Neural progenitor cell (in vitro differentiated cells): Measurements from ENCODE around the gene RCAN3. TPM values are rescaled to one million over a fixed set of nuclear protein-coding genes. Genes with fewer than 3 reads are reported as not detected.

Experiments used
- DNase-seq: peaks from one replicate; pipeline ENCODE4 v3.0.0-alpha.2; 2016; ENCODE audit warnings: low spot score
- H2AFZ ChIP-seq: fragments of 200-600 bp; sonication (generic); replicated peaks from 2 replicates; pipeline ENCODE4 v1.6.1; 2016; ENCODE audit warnings: antibody characterized with exemption
- H3F3A ChIP-seq: fragments of 200-600 bp; sonication (generic); 2 replicates; pipeline ENCODE4 v1.6.1; 2016; ENCODE audit warnings: antibody characterized with exemption, low read depth
- H3K27ac ChIP-seq: fragments of 200-600 bp; sonication (generic); 2 replicates; pipeline ENCODE4 v1.5.1; 2016; ENCODE audit warnings: mild to moderate bottlenecking
- H3K27me3 ChIP-seq: fragments of 200-600 bp; sonication (generic); 2 replicates; pipeline ENCODE4 v1.6.1; 2016; ENCODE audit warnings: mild to moderate bottlenecking, moderate library complexity
- H3K36me3 ChIP-seq: fragments of 200-600 bp; sonication (generic); 2 replicates; pipeline ENCODE4 v1.5.1; 2016
- H3K4me1 ChIP-seq: fragments of 200-600 bp; sonication (generic); 2 replicates; pipeline ENCODE4 v1.6.1; 2016; ENCODE audit warnings: mixed run types
- H3K4me2 ChIP-seq: fragments of 200-600 bp; sonication (generic); 2 replicates; pipeline ENCODE4 v1.6.1; 2016
- H3K4me3 ChIP-seq: fragments of 200-600 bp; sonication (generic); 2 replicates; pipeline ENCODE4 v1.5.1; 2016
- H3K79me2 ChIP-seq: fragments of 200-600 bp; sonication (generic); 2 replicates; pipeline ENCODE4 v1.6.1; 2016; ENCODE audit warnings: low read depth
- H3K9ac ChIP-seq: fragments of 200-600 bp; sonication (generic); 2 replicates; pipeline ENCODE4 v1.6.1; 2016
- H3K9me3 ChIP-seq: fragments of 200-600 bp; sonication (generic); 2 replicates; pipeline ENCODE4 v1.5.1; 2016; ENCODE audit warnings: low read depth
- H4K20me1 ChIP-seq: fragments of 200-600 bp; sonication (generic); 2 replicates; pipeline ENCODE4 v1.6.1; 2016; ENCODE audit warnings: low read depth
- H3K27ac Mint-ChIP-seq: 3 replicates; pipeline ENCODE4 v1.8.0; 2021; ENCODE audit warnings: mixed read lengths
- H3K27me3 Mint-ChIP-seq: 2 replicates; pipeline ENCODE4 v1.8.0; 2022; ENCODE audit warnings: low read depth, mild to moderate bottlenecking, inconsistent platforms, moderate library complexity, mixed read lengths; ENCODE audit not compliant: insufficient read depth
- H3K36me3 Mint-ChIP-seq: 3 replicates; pipeline ENCODE4 v1.8.0; 2021; ENCODE audit warnings: mixed read lengths
- H3K4me1 Mint-ChIP-seq: 3 replicates; pipeline ENCODE4 v1.8.0; 2021; ENCODE audit warnings: mixed read lengths
- H3K4me3 Mint-ChIP-seq: 3 replicates; pipeline ENCODE4 v1.8.0; 2021; ENCODE audit warnings: mild to moderate bottlenecking, moderate library complexity, mixed read lengths
- H3K9me3 Mint-ChIP-seq: 3 replicates; pipeline ENCODE4 v1.8.0; 2020; ENCODE audit warnings: mixed read lengths
- EZH2 ChIP-seq: fragments of 200-600 bp; sonication (generic); IDR thresholded peaks from 2 replicates; pipeline ENCODE4 v1.6.1; 2017; ENCODE audit warnings: antibody characterized with exemption, mild to moderate bottlenecking, moderate library complexity
- EZH2phosphoT487 ChIP-seq: fragments of 200-600 bp; sonication (generic); IDR thresholded peaks from 2 replicates; pipeline ENCODE4 v1.6.1; 2017; ENCODE audit warnings: antibody characterized with exemption
- total RNA-seq: library from RNA; depleted of rRNA; stranded (reverse); fragments of >200 nt; gene quantifications from 2 replicates; pipeline ENCODE4 v1.2.3, GENCODE V29; 2015; ENCODE audit warnings: low replicate concordance
- TF ChIP-seq, protein P1 (sequence below): fragments of 200-600 bp; sonication (generic); IDR thresholded peaks from 2 replicates; pipeline ENCODE4 v1.5.1; 2017; ENCODE audit warnings: antibody characterized with exemption, mild to moderate bottlenecking

RCAN3 gene
- total RNA-seq, 1 donor from 2014 or later, result 9.3 TPM

DNA sequence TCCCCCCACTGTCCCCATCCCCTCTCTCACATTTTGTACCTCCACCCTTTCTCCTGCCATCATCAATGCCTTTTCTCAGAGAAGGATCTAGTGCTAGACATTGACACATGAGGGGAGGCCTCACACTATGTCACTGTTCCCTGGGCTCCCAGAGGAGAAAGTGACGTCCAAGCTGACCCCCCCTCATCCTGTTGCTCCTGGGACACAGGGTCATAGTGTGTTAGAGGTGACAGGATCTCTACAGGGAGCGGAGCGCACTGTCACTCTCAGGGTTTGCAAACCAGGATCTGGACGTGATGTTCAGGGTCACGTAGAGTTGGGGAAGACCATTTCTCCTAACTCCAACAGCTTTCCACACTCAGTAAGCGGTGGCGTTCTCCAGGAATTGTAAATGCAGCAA is 55.8 kb downstream of the RCAN3 start:
- Mint-ChIP-seq H3K4me3 (peak overlapping the region; percentile 52), H3K4me1 (peaks cover 58% of the 10 kb centered on the region), H3K9me3 (no peaks in the 10 kb centered on the region), H3K36me3 (no peaks in the 10 kb centered on the region), H3K27ac (peak overlapping the region; percentile 42), H3K27me3 (peaks cover 28% of the 10 kb centered on the region)
- Histone ChIP-seq H3K79me2 (no peaks in the 10 kb centered on the region), H3F3A (no peaks in the 10 kb centered on the region), H3K9me3 (no peaks in the 10 kb centered on the region), H3K36me3 (no peaks in the 10 kb centered on the region), H3K4me1 (no peaks in the 10 kb centered on the region), H2AFZ (no peak overlapping the region), H3K27ac (no peak overlapping the region), H3K9ac (no peak overlapping the region), H3K4me3 (no peak overlapping the region), H3K4me2 (no peak overlapping the region), H4K20me1 (no peaks in the 10 kb centered on the region), H3K27me3 (peaks cover 50% of the 10 kb centered on the region)
- no peak for DNase-seq
- TF ChIP-seq EZH2, result no peak
- no peak for TF ChIP-seq EZH2phosphoT487
- TF ChIP-seq, protein P1, sequence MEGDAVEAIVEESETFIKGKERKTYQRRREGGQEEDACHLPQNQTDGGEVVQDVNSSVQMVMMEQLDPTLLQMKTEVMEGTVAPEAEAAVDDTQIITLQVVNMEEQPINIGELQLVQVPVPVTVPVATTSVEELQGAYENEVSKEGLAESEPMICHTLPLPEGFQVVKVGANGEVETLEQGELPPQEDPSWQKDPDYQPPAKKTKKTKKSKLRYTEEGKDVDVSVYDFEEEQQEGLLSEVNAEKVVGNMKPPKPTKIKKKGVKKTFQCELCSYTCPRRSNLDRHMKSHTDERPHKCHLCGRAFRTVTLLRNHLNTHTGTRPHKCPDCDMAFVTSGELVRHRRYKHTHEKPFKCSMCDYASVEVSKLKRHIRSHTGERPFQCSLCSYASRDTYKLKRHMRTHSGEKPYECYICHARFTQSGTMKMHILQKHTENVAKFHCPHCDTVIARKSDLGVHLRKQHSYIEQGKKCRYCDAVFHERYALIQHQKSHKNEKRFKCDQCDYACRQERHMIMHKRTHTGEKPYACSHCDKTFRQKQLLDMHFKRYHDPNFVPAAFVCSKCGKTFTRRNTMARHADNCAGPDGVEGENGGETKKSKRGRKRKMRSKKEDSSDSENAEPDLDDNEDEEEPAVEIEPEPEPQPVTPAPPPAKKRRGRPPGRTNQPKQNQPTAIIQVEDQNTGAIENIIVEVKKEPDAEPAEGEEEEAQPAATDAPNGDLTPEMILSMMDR, result no peak

DNA sequence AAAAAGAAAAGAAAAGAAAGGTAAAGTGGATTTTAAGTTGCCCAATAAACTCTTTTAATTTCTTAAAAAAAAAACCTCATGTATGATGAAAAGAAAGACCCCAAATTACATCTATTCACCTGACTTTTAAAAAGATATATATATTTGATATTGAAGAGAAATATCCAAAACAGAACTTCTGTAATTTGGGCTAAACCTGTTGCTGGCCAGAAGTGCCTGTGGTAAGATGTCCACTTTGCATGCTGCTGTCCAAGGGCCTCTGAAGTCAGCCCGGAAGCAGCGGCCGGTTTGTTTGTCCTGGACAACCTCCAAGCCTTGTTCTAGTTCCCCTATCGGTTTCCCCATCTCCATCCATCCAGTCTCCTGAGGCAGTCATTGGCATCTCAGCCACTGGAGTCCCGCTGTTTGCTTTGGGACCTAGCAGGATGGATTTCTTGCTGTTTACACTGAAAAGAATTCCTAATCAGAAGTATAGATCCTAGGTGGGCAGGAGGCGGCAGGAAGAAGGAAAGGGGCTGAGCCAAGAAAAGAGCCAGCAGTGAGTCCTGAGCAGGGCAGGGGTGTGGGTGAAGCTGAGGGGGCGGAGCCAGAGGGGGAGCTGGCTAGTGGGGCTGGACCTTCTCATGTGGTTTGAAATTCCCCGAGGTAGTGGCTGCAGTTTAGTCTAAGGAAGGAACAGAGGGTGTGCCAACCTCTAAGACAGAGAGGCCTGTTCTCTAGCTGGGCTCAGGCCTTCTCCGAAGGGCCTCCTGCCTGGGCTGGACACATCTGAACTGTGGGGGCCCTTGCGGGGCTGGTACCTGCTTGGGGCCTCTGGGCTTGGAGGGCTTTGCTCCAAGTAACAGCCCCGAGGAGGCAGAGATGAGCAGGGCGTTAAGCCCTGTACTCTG is 56.5 kb downstream of the RCAN3 start:
- Histone ChIP-seq H3K9me3 (no peaks in the 10 kb centered on the region), H2AFZ (peak overlapping the region; percentile 86), H3K27me3 (peaks cover 44% of the 10 kb centered on the region), H4K20me1 (no peaks in the 10 kb centered on the region), H3K4me3 (no peak overlapping the region), H3K4me1 (no peaks in the 10 kb centered on the region), H3K36me3 (no peaks in the 10 kb centered on the region), H3K9ac (no peak overlapping the region), H3K4me2 (no peak overlapping the region), H3K27ac (no peak overlapping the region), H3K79me2 (no peaks in the 10 kb centered on the region), H3F3A (no peaks in the 10 kb centered on the region)
- TF ChIP-seq, protein P1, result no peak
- TF ChIP-seq EZH2phosphoT487, result no peak
- no peak for TF ChIP-seq EZH2
- Mint-ChIP-seq H3K36me3 (no peaks in the 10 kb centered on the region), H3K4me1 (peaks cover 56% of the 10 kb centered on the region), H3K4me3 (no peak overlapping the region), H3K27ac (no peak overlapping the region), H3K9me3 (no peaks in the 10 kb centered on the region), H3K27me3 (peaks cover 30% of the 10 kb centered on the region)
- peak; percentile 47 for DNase-seq

- Mint-ChIP-seq H3K9me3 (no peaks in the 10 kb centered on the region), H3K4me1 (peaks cover 48% of the 10 kb centered on the region), H3K27me3 (peaks cover 27% of the 10 kb centered on the region), H3K36me3 (no peaks in the 10 kb centered on the region), H3K4me3 (no peak overlapping the region), H3K27ac (peak overlapping the region; percentile 12)
- Histone ChIP-seq H3K4me1 (no peaks in the 10 kb centered on the region), H3K27ac (no peak overlapping the region), H3K9me3 (no peaks in the 10 kb centered on the region), H3K4me2 (no peak overlapping the region), H3K36me3 (no peaks in the 10 kb centered on the region), H3F3A (no peaks in the 10 kb centered on the region), H3K9ac (no peak overlapping the region), H3K27me3 (peaks cover 31% of the 10 kb centered on the region), H4K20me1 (no peaks in the 10 kb centered on the region), H3K4me3 (no peak overlapping the region), H3K79me2 (no peaks in the 10 kb centered on the region), H2AFZ (no peak overlapping the region)
- TF ChIP-seq EZH2phosphoT487, result no peak
- no peak for TF ChIP-seq EZH2
- TF ChIP-seq, protein P1, result no peak
- no peak for DNase-seq
These were observed 57.7 kb downstream of the RCAN3 start for GRCh38 chr1:24560361-24560760.
